Neural progenitor cell (in vitro differentiated cells): ENCODE data around the gene PRMT1. TPM values are rescaled to one million over a fixed set of nuclear protein-coding genes. Genes with fewer than 3 reads are reported as not detected.
A peak's percentile ranks its signal among the peaks of the same experiment; 100 is the strongest.

Experiments used
- DNase-seq: peaks from one replicate; pipeline ENCODE4 v3.0.0-alpha.2; 2016; ENCODE audit warnings: low spot score
- H2AFZ ChIP-seq: fragments of 200-600 bp; sonication (generic); replicated peaks from 2 replicates; pipeline ENCODE4 v1.6.1; 2016; ENCODE audit warnings: antibody characterized with exemption
- H3F3A ChIP-seq: fragments of 200-600 bp; sonication (generic); 2 replicates; pipeline ENCODE4 v1.6.1; 2016; ENCODE audit warnings: antibody characterized with exemption, low read depth
- H3K27ac ChIP-seq: fragments of 200-600 bp; sonication (generic); 2 replicates; pipeline ENCODE4 v1.5.1; 2016; ENCODE audit warnings: mild to moderate bottlenecking
- H3K27me3 ChIP-seq: fragments of 200-600 bp; sonication (generic); 2 replicates; pipeline ENCODE4 v1.6.1; 2016; ENCODE audit warnings: mild to moderate bottlenecking, moderate library complexity
- H3K36me3 ChIP-seq: fragments of 200-600 bp; sonication (generic); 2 replicates; pipeline ENCODE4 v1.5.1; 2016
- H3K4me1 ChIP-seq: fragments of 200-600 bp; sonication (generic); 2 replicates; pipeline ENCODE4 v1.6.1; 2016; ENCODE audit warnings: mixed run types
- H3K4me2 ChIP-seq: fragments of 200-600 bp; sonication (generic); 2 replicates; pipeline ENCODE4 v1.6.1; 2016
- H3K4me3 ChIP-seq: fragments of 200-600 bp; sonication (generic); 2 replicates; pipeline ENCODE4 v1.5.1; 2016
- H3K79me2 ChIP-seq: fragments of 200-600 bp; sonication (generic); 2 replicates; pipeline ENCODE4 v1.6.1; 2016; ENCODE audit warnings: low read depth
- H3K9ac ChIP-seq: fragments of 200-600 bp; sonication (generic); 2 replicates; pipeline ENCODE4 v1.6.1; 2016
- H3K9me3 ChIP-seq: fragments of 200-600 bp; sonication (generic); 2 replicates; pipeline ENCODE4 v1.5.1; 2016; ENCODE audit warnings: low read depth
- H4K20me1 ChIP-seq: fragments of 200-600 bp; sonication (generic); 2 replicates; pipeline ENCODE4 v1.6.1; 2016; ENCODE audit warnings: low read depth
- H3K27ac Mint-ChIP-seq: 3 replicates; pipeline ENCODE4 v1.8.0; 2021; ENCODE audit warnings: mixed read lengths
- H3K27me3 Mint-ChIP-seq: 2 replicates; pipeline ENCODE4 v1.8.0; 2022; ENCODE audit warnings: low read depth, mild to moderate bottlenecking, inconsistent platforms, moderate library complexity, mixed read lengths; ENCODE audit not compliant: insufficient read depth
- H3K36me3 Mint-ChIP-seq: 3 replicates; pipeline ENCODE4 v1.8.0; 2021; ENCODE audit warnings: mixed read lengths
- H3K4me1 Mint-ChIP-seq: 3 replicates; pipeline ENCODE4 v1.8.0; 2021; ENCODE audit warnings: mixed read lengths
- H3K4me3 Mint-ChIP-seq: 3 replicates; pipeline ENCODE4 v1.8.0; 2021; ENCODE audit warnings: mild to moderate bottlenecking, moderate library complexity, mixed read lengths
- H3K9me3 Mint-ChIP-seq: 3 replicates; pipeline ENCODE4 v1.8.0; 2020; ENCODE audit warnings: mixed read lengths
- CTCF ChIP-seq: fragments of 200-600 bp; sonication (generic); IDR thresholded peaks from 2 replicates; pipeline ENCODE4 v1.5.1; 2017; ENCODE audit warnings: antibody characterized with exemption, mild to moderate bottlenecking
- EZH2 ChIP-seq: fragments of 200-600 bp; sonication (generic); IDR thresholded peaks from 2 replicates; pipeline ENCODE4 v1.6.1; 2017; ENCODE audit warnings: antibody characterized with exemption, mild to moderate bottlenecking, moderate library complexity
- EZH2phosphoT487 ChIP-seq: fragments of 200-600 bp; sonication (generic); IDR thresholded peaks from 2 replicates; pipeline ENCODE4 v1.6.1; 2017; ENCODE audit warnings: antibody characterized with exemption
- total RNA-seq: library from RNA; depleted of rRNA; stranded (reverse); fragments of >200 nt; gene quantifications from 2 replicates; pipeline ENCODE4 v1.2.3, GENCODE V29; 2015; ENCODE audit warnings: low replicate concordance

Gene PRMT1
- total RNA-seq, 1 donor from 2014 or later = 480 TPM

- no peak overlapping the region for H3K4me3 Mint-ChIP-seq
- DNase-seq = no peak
- no peak for TF ChIP-seq EZH2
- TF ChIP-seq EZH2phosphoT487 = no peak
- no peak for TF ChIP-seq CTCF
- H3K4me1 Mint-ChIP-seq = peaks cover 30% of the 10 kb centered on the region
- H3F3A ChIP-seq = peaks cover 79% of the 10 kb centered on the region
- H2AFZ ChIP-seq = no peak overlapping the region
- peaks cover 49% of the 10 kb centered on the region for H3K79me2 ChIP-seq
- H3K27me3 Mint-ChIP-seq = peaks cover 10% of the 10 kb centered on the region
- H3K36me3 ChIP-seq = no peaks in the 10 kb centered on the region
- no peak overlapping the region for H3K27ac ChIP-seq
- no peak overlapping the region for H3K4me2 ChIP-seq
- H3K9me3 ChIP-seq = no peaks in the 10 kb centered on the region
- H3K36me3 Mint-ChIP-seq = peaks cover 18% of the 10 kb centered on the region
- H3K27me3 ChIP-seq = no peaks in the 10 kb centered on the region
- peaks cover 14% of the 10 kb centered on the region for H3K4me1 ChIP-seq
- no peaks in the 10 kb centered on the region for H3K9me3 Mint-ChIP-seq
- no peak overlapping the region for H3K27ac Mint-ChIP-seq
- H3K4me3 ChIP-seq = no peak overlapping the region
- H3K9ac ChIP-seq = no peak overlapping the region
- peaks cover 73% of the 10 kb centered on the region for H4K20me1 ChIP-seq
These were observed 10.1 kb downstream of the PRMT1 start for GRCh38 chr19:49687150-49687549.

DNA sequence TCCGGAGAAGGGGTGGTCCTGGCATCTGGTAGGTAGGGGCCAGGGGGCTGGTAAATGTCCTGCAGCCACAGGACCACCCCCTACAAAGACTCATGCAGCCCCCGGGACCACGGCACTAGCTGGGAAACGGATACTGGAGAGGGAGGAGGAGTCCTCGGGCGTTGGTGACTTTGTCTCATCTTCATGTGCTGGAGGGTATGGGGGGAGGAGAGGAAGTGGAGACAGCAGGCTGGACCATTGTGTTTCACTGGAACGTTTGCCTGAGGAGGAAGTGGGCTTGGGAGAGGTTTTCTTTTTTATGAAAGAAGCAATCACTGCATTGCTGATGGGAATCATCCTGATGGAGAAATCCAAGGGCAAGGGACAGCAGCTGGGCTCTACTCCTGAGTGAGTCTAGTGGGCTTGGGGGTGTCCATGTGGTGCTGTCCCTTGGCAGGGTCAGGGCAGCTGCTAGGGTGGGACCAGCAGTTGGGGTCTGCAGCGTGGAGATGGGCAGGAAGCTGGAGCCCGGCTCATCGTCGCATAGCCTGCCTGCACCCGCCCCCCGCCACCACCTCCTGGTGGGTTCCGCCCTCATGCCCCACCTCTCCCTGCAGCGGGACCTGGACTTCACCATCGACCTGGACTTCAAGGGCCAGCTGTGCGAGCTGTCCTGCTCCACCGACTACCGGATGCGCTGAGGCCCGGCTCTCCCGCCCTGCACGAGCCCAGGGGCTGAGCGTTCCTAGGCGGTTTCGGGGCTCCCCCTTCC, 10.7 kb downstream of the PRMT1 start:
- Histone ChIP-seq H3K4me2 (no peak overlapping the region), H3K9me3 (no peaks in the 10 kb centered on the region), H3K4me3 (no peak overlapping the region), H3K4me1 (peaks cover 14% of the 10 kb centered on the region), H4K20me1 (peaks cover 67% of the 10 kb centered on the region), H3K79me2 (peaks cover 49% of the 10 kb centered on the region), H3F3A (peaks cover 73% of the 10 kb centered on the region), H3K9ac (no peak overlapping the region), H3K27ac (no peak overlapping the region), H3K27me3 (no peaks in the 10 kb centered on the region), H3K36me3 (no peaks in the 10 kb centered on the region), H2AFZ (no peak overlapping the region)
- H3K4me1 Mint-ChIP-seq = peaks cover 36% of the 10 kb centered on the region
- H3K4me3 Mint-ChIP-seq = peak overlapping the region; percentile 74
- H3K9me3 Mint-ChIP-seq = no peaks in the 10 kb centered on the region
- no peak overlapping the region for H3K27ac Mint-ChIP-seq
- TF ChIP-seq CTCF (no peak), EZH2phosphoT487 (no peak), EZH2 (no peak)
- peaks cover 15% of the 10 kb centered on the region for H3K36me3 Mint-ChIP-seq
- peaks cover 12% of the 10 kb centered on the region for H3K27me3 Mint-ChIP-seq
- DNase-seq = no peak

DNA sequence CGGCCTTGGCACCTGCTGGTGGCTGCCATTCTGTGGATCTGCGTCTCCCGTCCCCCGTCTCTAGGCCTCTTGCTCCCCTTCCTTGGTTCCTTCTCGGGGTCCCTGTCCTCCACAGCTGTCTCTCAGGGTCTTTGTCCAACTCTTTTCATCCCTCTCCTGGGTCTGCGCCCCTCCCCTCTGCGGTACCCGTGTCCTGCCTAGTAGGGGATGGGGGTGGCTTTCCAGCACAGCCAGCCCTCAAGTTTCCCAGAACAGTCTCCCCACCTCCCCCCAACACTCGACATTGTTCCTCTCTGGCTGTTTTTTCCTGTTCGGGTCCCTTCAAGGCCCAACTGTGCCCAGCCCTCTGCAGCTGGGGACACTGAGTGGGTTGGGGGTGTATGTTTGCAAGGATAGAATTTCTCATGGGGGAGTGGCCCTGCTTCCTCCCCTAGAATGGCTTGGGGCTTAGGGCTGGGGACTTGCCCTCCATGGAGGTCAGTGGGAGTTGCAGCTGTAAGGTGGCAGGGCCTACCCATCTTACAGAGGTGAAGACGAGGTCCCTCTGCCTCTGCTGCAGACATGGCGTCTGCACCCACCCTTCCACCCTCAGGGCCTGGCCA, 11.6 kb downstream of the PRMT1 start:
- H3K27me3 ChIP-seq = no peaks in the 10 kb centered on the region
- peaks cover 61% of the 10 kb centered on the region for H4K20me1 ChIP-seq
- H3K79me2 ChIP-seq = peaks cover 49% of the 10 kb centered on the region
- peak overlapping the region; percentile 90 for H3K4me2 ChIP-seq
- peaks cover 66% of the 10 kb centered on the region for H3F3A ChIP-seq
- Mint-ChIP-seq H3K4me1 (peaks cover 36% of the 10 kb centered on the region), H3K36me3 (peaks cover 13% of the 10 kb centered on the region), H3K27ac (no peak overlapping the region), H3K4me3 (peak overlapping the region; percentile 74), H3K9me3 (no peaks in the 10 kb centered on the region), H3K27me3 (peaks cover 12% of the 10 kb centered on the region)
- TF ChIP-seq EZH2phosphoT487 (no peak), CTCF (no peak), EZH2 (no peak)
- no peak for DNase-seq
- H3K4me1 ChIP-seq = peaks cover 14% of the 10 kb centered on the region
- no peak overlapping the region for H3K4me3 ChIP-seq
- no peaks in the 10 kb centered on the region for H3K9me3 ChIP-seq
- H2AFZ ChIP-seq = no peak overlapping the region
- H3K36me3 ChIP-seq = peaks cover 3% of the 10 kb centered on the region
- H3K9ac ChIP-seq = no peak overlapping the region
- peak overlapping the region; percentile 46 for H3K27ac ChIP-seq
